HepG2 (cell line): ENCODE results near the gene AFF1.

ENCODE experiments used
- ARNTL ChIP-seq: sonication (generic); formaldehyde crosslinking; IDR thresholded peaks from 2 replicates; pipeline ENCODE4 v1.4.0; 2020; ENCODE audit warnings: mild to moderate bottlenecking, missing genetic modification reagents
- ATF2 ChIP-seq: sonication (generic); formaldehyde crosslinking; IDR thresholded peaks from 2 replicates; pipeline ENCODE4 v1.4.0; 2020; ENCODE audit warnings: missing genetic modification reagents
- CCAR2 ChIP-seq: fragments of 200-400 bp; formaldehyde crosslinking; optimal IDR thresholded peaks from 2 replicates; pipeline ENCODE3; 2018; ENCODE audit warnings: low read depth, mild to moderate bottlenecking, low read length, moderate library complexity
- CTCF ChIP-seq: sonication (generic); formaldehyde crosslinking; IDR thresholded peaks from 2 replicates; pipeline ENCODE4 v1.5.0; 2020; ENCODE audit warnings: mild to moderate bottlenecking, missing genetic modification reagents, moderate library complexity
- FOXM1 ChIP-seq: sonication (generic); formaldehyde crosslinking; IDR thresholded peaks from 2 replicates; pipeline ENCODE4 v1.5.0; 2020; ENCODE audit warnings: missing genetic modification reagents
- HNRNPL ChIP-seq: fragments of 200-400 bp; formaldehyde crosslinking; IDR thresholded peaks from 2 replicates; pipeline ENCODE4 v1.6.1; 2017; ENCODE audit warnings: mild to moderate bottlenecking, low read depth, low read length
- JUND ChIP-seq: sonication (generic); formaldehyde crosslinking; IDR thresholded peaks from 2 replicates; pipeline ENCODE4 v1.8.0; 2022; ENCODE audit warnings: mild to moderate bottlenecking, missing genetic modification reagents
- POLR2AphosphoS5 ChIP-seq: IDR thresholded peaks from 2 replicates; pipeline ENCODE4 v1.6.1; 2012; ENCODE audit warnings: low read depth, low read length
- RFX5 ChIP-seq: IDR thresholded peaks from 2 replicates; pipeline ENCODE4 v1.6.1; 2011; ENCODE audit warnings: low read depth, low read length, improper control_type of control experiment
- ZNF281 ChIP-seq: sonication (generic); formaldehyde crosslinking; IDR thresholded peaks from 2 replicates; pipeline ENCODE4 v1.4.0; 2020; ENCODE audit warnings: missing genetic modification reagents, borderline replicate concordance
- ZNF674 ChIP-seq: sonication (generic); formaldehyde crosslinking; IDR thresholded peaks from 2 replicates; pipeline ENCODE4 v1.5.0; 2020; ENCODE audit warnings: low read depth, mild to moderate bottlenecking, missing genetic modification reagents
- ZNF788 ChIP-seq: sonication (generic); formaldehyde crosslinking; IDR thresholded peaks from 2 replicates; pipeline ENCODE4 v1.5.0; 2020; ENCODE audit warnings: mild to moderate bottlenecking, missing genetic modification reagents, borderline replicate concordance
- TF ChIP-seq, protein P1 (sequence below): sonication (generic); formaldehyde crosslinking; IDR thresholded peaks from 2 replicates; pipeline ENCODE4 v1.8.1; 2023; ENCODE audit warnings: mild to moderate bottlenecking, inconsistent platforms, moderate library complexity, missing genetic modification reagents, borderline replicate concordance

GRCh38 chr4:86942185-86942666 is 7.4 kb downstream of the AFF1 start:
- TF ChIP-seq ZNF788 (CRISPR knock-in tag) (no peak), ATF2 (CRISPR knock-in tag) (no peak), FOXM1 (CRISPR knock-in tag) (no peak), HNRNPL (no peak), ZNF281 (CRISPR knock-in tag) (no peak), CTCF (CRISPR knock-in tag) (no peak), POLR2AphosphoS5 (no peak), JUND (CRISPR knock-in tag) (no peak), ZNF674 (CRISPR knock-in tag) (no peak), CCAR2 (no peak), ARNTL (CRISPR knock-in tag) (no peak), RFX5 (no peak)
- TF ChIP-seq, protein P1, sequence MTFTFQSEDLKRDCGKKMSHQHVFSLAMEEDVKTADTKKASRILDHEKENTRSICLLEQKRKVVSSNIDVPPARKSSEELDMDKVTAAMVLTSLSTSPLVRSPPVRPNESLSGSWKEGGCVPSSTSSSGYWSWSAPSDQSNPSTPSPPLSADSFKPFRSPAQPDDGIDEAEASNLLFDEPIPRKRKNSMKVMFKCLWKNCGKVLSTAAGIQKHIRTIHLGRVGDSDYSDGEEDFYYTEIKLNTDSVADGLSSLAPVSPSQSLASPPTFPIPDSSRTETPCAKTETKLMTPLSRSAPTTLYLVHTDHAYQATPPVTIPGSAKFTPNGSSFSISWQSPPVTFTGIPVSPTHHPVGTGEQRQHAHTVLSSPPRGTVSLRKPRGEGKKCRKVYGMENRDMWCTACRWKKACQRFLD (CRISPR knock-in tag), result no peak
